OCI-LY7 (cell line): Measurements from ENCODE around the gene NPNT.

Source experiments
- CTCF ChIP-seq: fragments of 200-600 bp; sonication (generic); conservative IDR thresholded peaks from 2 replicates; pipeline ENCODE4 v1.5.1; 2014; ENCODE audit warnings: mild to moderate bottlenecking, antibody characterized with exemption, low read length, moderate library complexity, mixed read lengths
- EZH2phosphoT487 ChIP-seq: fragments of 200-600 bp; sonication (generic); IDR thresholded peaks from 2 replicates; pipeline ENCODE4 v1.6.1; 2018; ENCODE audit warnings: low read depth, borderline replicate concordance, mild to moderate bottlenecking, mixed run types, antibody characterized with exemption, low read length, moderate library complexity, mixed read lengths

GRCh38 chr4:105875233-105875632 lies 20.0 kb upstream of the NPNT start:
- TF ChIP-seq CTCF (no peak), EZH2phosphoT487 (no peak)
